ENCODE measurements around the gene TTC1. TPM values are rescaled to one million over a fixed set of nuclear protein-coding genes. Genes with fewer than 3 reads are reported as not detected.
"Not testable (repeated sequence)": the region's sequence is repeated elsewhere in the genome, so short reads cannot be mapped to it uniquely, and the experiment has no call there.

The TTC1 gene
- total RNA-seq, 1 experiment from 2014 or later: 53.0 TPM

- no peaks in the 10 kb centered on the region; the same call in 1 of the 2 replicates for H3K27me3 ChIP-seq (replicated peaks; ENCODE audit: control insufficient read depth, insufficient read depth, low read length)
- no peak overlapping the region for H3K4me3 ChIP-seq (ENCODE audit: low read depth, low read length)
- no peaks in the 10 kb centered on the region for H3K9me3 ChIP-seq
- no peaks in the 10 kb centered on the region for H3K4me1 Mint-ChIP-seq (ENCODE audit: low read depth, unreplicated experiment)
- ChIA-PET POLR2A (no interaction called here), CTCF (interaction anchor here (0.6 to 0.9 kb wide), 2 partner anchors 25 to 433 kb away, joined by 3 to 4 read pairs; no protein-coding TSS in a partner anchor)
- intact Hi-C loops (cut with micrococcal nuclease; ENCODE audit: unreplicated experiment): no loop called here
- TF ChIP-seq CTCF (IDR thresholded peaks at IDR 0.05; ENCODE audit: insufficient read depth in 1 of 2, low read depth in 1 of 2, low read length in 1 of 2, severe bottlenecking in 1 of 2, unreplicated experiment in 1 of 2): no peak
- H3K36me3 Mint-ChIP-seq (ENCODE audit: insufficient read depth, unreplicated experiment): no peaks in the 10 kb centered on the region
- no peaks in the 10 kb centered on the region for H3K36me3 ChIP-seq (ENCODE audit: control insufficient read depth, insufficient read depth, low read length)
- BruUV-seq (replicated peaks): no TSS peak
- H3K4me1 ChIP-seq: no peaks in the 10 kb centered on the region
- peaks cover 18% of the 10 kb centered on the region for H3K27me3 Mint-ChIP-seq (ENCODE audit: insufficient read depth, unreplicated experiment)
- no peak overlapping the region for H3K4me3 Mint-ChIP-seq (ENCODE audit: unreplicated experiment)
- H3K9me3 Mint-ChIP-seq (ENCODE audit: unreplicated experiment): no peaks in the 10 kb centered on the region
- no peak overlapping the region for H3K27ac Mint-ChIP-seq (ENCODE audit: unreplicated experiment)
- DNase-seq: no peak
Observed at GRCh38 chr5:159962214-159962613, 46.7 kb upstream of the TTC1 start.

GRCh38 chr5:159963935-159964334 lies 45.0 kb upstream of the TTC1 start:
- no peak for DNase-seq
- no TSS peak for BruUV-seq (replicated peaks)
- peaks cover 18% of the 10 kb centered on the region for H3K27me3 Mint-ChIP-seq (ENCODE audit: insufficient read depth, unreplicated experiment)
- no peak overlapping the region for H3K4me3 Mint-ChIP-seq (ENCODE audit: unreplicated experiment)
- intact Hi-C loops (cut with micrococcal nuclease; ENCODE audit: unreplicated experiment): no loop called here
- CTCF ChIA-PET: no interaction called here
- H3K9me3 Mint-ChIP-seq (ENCODE audit: unreplicated experiment): no peaks in the 10 kb centered on the region
- no peaks in the 10 kb centered on the region for H3K4me1 Mint-ChIP-seq (ENCODE audit: low read depth, unreplicated experiment)
- Histone ChIP-seq H3K27me3 (replicated peaks; ENCODE audit: control insufficient read depth, insufficient read depth, low read length) (no peaks in the 10 kb centered on the region; the same call in 1 of the 2 replicates), H3K4me1 (no peaks in the 10 kb centered on the region), H3K36me3 (ENCODE audit: control insufficient read depth, insufficient read depth, low read length) (no peaks in the 10 kb centered on the region), H3K4me3 (ENCODE audit: low read depth, low read length) (no peak overlapping the region), H3K9me3 (no peaks in the 10 kb centered on the region)
- POLR2A ChIA-PET: no interaction called here
- no peaks in the 10 kb centered on the region for H3K36me3 Mint-ChIP-seq (ENCODE audit: insufficient read depth, unreplicated experiment)
- TF ChIP-seq CTCF (IDR thresholded peaks at IDR 0.05; ENCODE audit: insufficient read depth in 1 of 2, low read depth in 1 of 2, low read length in 1 of 2, severe bottlenecking in 1 of 2, unreplicated experiment in 1 of 2): no peak
- no peak overlapping the region for H3K27ac Mint-ChIP-seq (ENCODE audit: unreplicated experiment)

- POLR2A ChIA-PET: no interaction called here
Observed at GRCh38 chr5:159965031-159965837, 43.7 kb upstream of the TTC1 start.

GRCh38 chr5:159965838-159966128 lies 43.2 kb upstream of the TTC1 start:
- H3K9me3 Mint-ChIP-seq (ENCODE audit: unreplicated experiment); H3K4me3 Mint-ChIP-seq (ENCODE audit: unreplicated experiment); H3K4me1 ChIP-seq; DNase-seq; BruUV-seq (replicated peaks); H3K9me3 ChIP-seq; H3K4me3 ChIP-seq (ENCODE audit: low read depth, low read length); H3K27ac Mint-ChIP-seq (ENCODE audit: unreplicated experiment); POLR2A ChIA-PET; H3K36me3 Mint-ChIP-seq (ENCODE audit: insufficient read depth, unreplicated experiment); H3K4me1 Mint-ChIP-seq (ENCODE audit: low read depth, unreplicated experiment); H3K27me3 ChIP-seq (replicated peaks; ENCODE audit: control insufficient read depth, insufficient read depth, low read length); H3K36me3 ChIP-seq (ENCODE audit: control insufficient read depth, insufficient read depth, low read length): not testable (repeated sequence)
- CTCF ChIA-PET: interaction anchor here (0.6 kb wide), 1 partner anchor 27 kb away, joined by 3 read pairs; no protein-coding TSS in a partner anchor
- intact Hi-C loops (cut with micrococcal nuclease; ENCODE audit: unreplicated experiment): loop anchor here (1.0 kb wide), 1 partner anchor 521 kb away; no protein-coding TSS in a partner anchor
- peaks cover 20% of the 10 kb centered on the region for H3K27me3 Mint-ChIP-seq (ENCODE audit: insufficient read depth, unreplicated experiment)

More at GRCh38 chr5:159965031-159965837, 43.7 kb upstream of the TTC1 start:
- H3K4me1 ChIP-seq: no peaks in the 10 kb centered on the region
- no peaks in the 10 kb centered on the region for H3K9me3 ChIP-seq
- Mint-ChIP-seq H3K4me1 (ENCODE audit: low read depth, unreplicated experiment) (no peaks in the 10 kb centered on the region), H3K27me3 (ENCODE audit: insufficient read depth, unreplicated experiment) (peaks cover 18% of the 10 kb centered on the region), H3K4me3 (ENCODE audit: unreplicated experiment) (no peak overlapping the region), H3K27ac (ENCODE audit: unreplicated experiment) (no peak overlapping the region), H3K36me3 (ENCODE audit: insufficient read depth, unreplicated experiment) (no peaks in the 10 kb centered on the region), H3K9me3 (ENCODE audit: unreplicated experiment) (no peaks in the 10 kb centered on the region)
- BruUV-seq (replicated peaks): no TSS peak
- no peaks in the 10 kb centered on the region; the same call in 1 of the 2 replicates for H3K27me3 ChIP-seq (replicated peaks; ENCODE audit: control insufficient read depth, insufficient read depth, low read length)
- DNase-seq: peak; percentile 44 to 48
- no peaks in the 10 kb centered on the region for H3K36me3 ChIP-seq (ENCODE audit: control insufficient read depth, insufficient read depth, low read length)
- H3K4me3 ChIP-seq (ENCODE audit: low read depth, low read length): no peak overlapping the region
- TF ChIP-seq CTCF (IDR thresholded peaks at IDR 0.05; ENCODE audit: insufficient read depth in 1 of 2, low read depth in 1 of 2, low read length in 1 of 2, severe bottlenecking in 1 of 2, unreplicated experiment in 1 of 2): peak in 1 of 2 experiments; percentile 48
- intact Hi-C loops (cut with micrococcal nuclease; ENCODE audit: unreplicated experiment): loop anchor here (1.0 kb wide), 1 partner anchor 521 kb away; no protein-coding TSS in a partner anchor
- CTCF ChIA-PET: interaction anchor here (0.6 to 1.0 kb wide), 2 partner anchors 22 to 26 kb away, joined by 3 to 4 read pairs; no protein-coding TSS in a partner anchor

Data from Caco-2 (cell line).